HL-60 (cell line): Measurements from ENCODE around the gene TMCC3.

ENCODE experiments used
- CTCF ChIP-seq: IDR thresholded peaks from one replicate; pipeline ENCODE4 v1.5.1; 2011; ENCODE audit warnings: low read length, control low read depth, inconsistent platforms; ENCODE audit not compliant: insufficient read depth
- POLR2AphosphoS5 ChIP-seq: IDR thresholded peaks from 2 replicates; pipeline ENCODE4 v1.6.1; 2012; ENCODE audit warnings: low read depth
- REST ChIP-seq: IDR thresholded peaks from 2 replicates; pipeline ENCODE4 v1.6.1; 2012; ENCODE audit warnings: low read depth; ENCODE audit not compliant: insufficient replicate concordance
- SPI1 ChIP-seq: IDR thresholded peaks from 2 replicates; pipeline ENCODE4 v1.6.1; 2012; ENCODE audit warnings: low read depth, mild to moderate bottlenecking, borderline replicate concordance

GRCh38 chr12:94663702-94664101 lies 13.3 kb upstream of the TMCC3 start:
- TF ChIP-seq CTCF: no peak
- no peak for TF ChIP-seq POLR2AphosphoS5
- no peak for TF ChIP-seq REST
- peak; percentile 75 for TF ChIP-seq SPI1
